ENCODE results near the gene SHC1.

DNA sequence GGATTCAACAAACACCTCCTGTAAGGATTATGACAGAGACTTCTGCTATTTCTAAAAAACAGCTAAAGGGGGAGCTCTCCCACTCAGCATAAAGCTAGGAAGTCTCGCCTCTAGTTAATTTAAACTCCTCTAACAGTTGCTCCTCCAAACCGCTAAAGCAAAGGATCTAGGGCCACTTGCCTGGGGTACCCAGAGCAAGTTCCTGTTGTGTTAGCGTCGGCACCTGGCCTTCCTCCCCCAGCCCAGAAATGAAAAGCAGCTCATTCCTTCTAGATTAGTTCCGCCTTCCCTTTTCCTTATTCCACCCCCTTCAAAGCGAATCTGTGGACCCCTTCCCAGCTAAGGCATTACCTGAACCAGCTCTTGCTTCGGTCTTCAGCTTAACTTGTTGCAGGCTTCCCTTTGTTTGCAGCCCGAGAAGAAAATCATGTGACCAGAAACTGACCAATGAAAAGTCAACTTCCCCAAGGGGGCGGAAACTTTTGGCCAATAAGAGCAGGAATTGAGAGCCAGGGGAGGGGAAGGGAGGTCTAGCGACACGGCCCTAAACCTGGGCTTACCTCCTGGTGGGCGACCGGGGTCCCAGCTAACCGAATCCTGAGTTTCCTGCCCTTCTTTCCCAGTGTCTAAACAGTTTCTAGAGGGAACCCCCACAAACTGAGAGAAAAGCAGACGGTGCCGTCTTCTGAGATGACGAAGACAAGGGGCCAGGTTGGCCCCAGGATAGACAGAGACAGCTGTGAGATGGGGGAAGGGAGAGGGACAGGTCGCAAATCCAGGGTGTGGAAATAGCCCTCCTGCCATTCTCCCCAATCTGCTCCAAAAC lies 14.6 kb downstream of the SHC1 start, which contains the start of gene PBXIP1:
- TF ChIP-seq CTCF (IDR thresholded peaks at IDR 0.05), result peak in 2 of 4 experiments; percentile 20 to 26
- peak; percentile 23 for TF ChIP-seq POLR2AphosphoS5 (IDR thresholded peaks at IDR 0.05)
- TF ChIP-seq POLR2A (IDR thresholded peaks at IDR 0.05), result peak in 1 of 2 donors; percentile 29

Measured in gastroesophageal sphincter (tissue), 3 donors.